SU-DHL-6 (cell line): ENCODE measurements around the gene REXO1.

Experiments used
- CTCF ChIP-seq: fragments of 200-600 bp; sonication (generic); IDR thresholded peaks from one replicate; pipeline ENCODE4 v1.5.1; 2017; ENCODE audit warnings: antibody characterized with exemption, mild to moderate bottlenecking, low read length, moderate library complexity; ENCODE audit not compliant: insufficient read depth, poor library complexity, severe bottlenecking
- EZH2phosphoT487 ChIP-seq: fragments of 200-600 bp; sonication (generic), shearing (Covaris generic); conservative IDR thresholded peaks from 2 replicates; pipeline ENCODE4 v1.6.1; 2018; ENCODE audit warnings: mild to moderate bottlenecking, antibody characterized with exemption, low read length, moderate library complexity, mixed read lengths

- TF ChIP-seq CTCF (peak; percentile 48), EZH2phosphoT487 (no peak)
These were observed 16.3 kb upstream of the REXO1 start for GRCh38 chr19:1864480-1865171.
